ENCODE measurements around the gene SMG7.

The SMG7 gene

GRCh38 chr1:183578856-183579255 lies 106.6 kb downstream of the SMG7 start:
- no peaks in the 10 kb centered on the region for H3K9me3 ChIP-seq (ENCODE audit: low read length)
- no peaks in the 10 kb centered on the region for H4K20me1 ChIP-seq (ENCODE audit: insufficient read depth, low read length)
- H3F3A ChIP-seq (ENCODE audit: insufficient read depth, low read length): no peaks in the 10 kb centered on the region
- no peak overlapping the region for H3K9ac ChIP-seq (ENCODE audit: low read length)
- H3K4me3 ChIP-seq (ENCODE audit: low read depth, low read length, poor library complexity, severe bottlenecking): no peak overlapping the region
- H3K9me2 ChIP-seq (ENCODE audit: low read depth, low read length): no peaks in the 10 kb centered on the region
- H2AFZ ChIP-seq (ENCODE audit: low read length): no peak overlapping the region
- no peaks in the 10 kb centered on the region for H3K27me3 ChIP-seq (ENCODE audit: insufficient read depth, low read length)
- no peaks in the 10 kb centered on the region for H3K79me2 ChIP-seq (ENCODE audit: insufficient read depth, low read length)
- no peak overlapping the region for H3K4me2 ChIP-seq (ENCODE audit: low read length)
- no peaks in the 10 kb centered on the region for H3K4me1 ChIP-seq (ENCODE audit: insufficient read depth, low read length, severe bottlenecking)
- H3K27ac ChIP-seq (ENCODE audit: low read depth, low read length, poor library complexity, severe bottlenecking): no peak overlapping the region
- no peaks in the 10 kb centered on the region for H3K36me3 ChIP-seq (ENCODE audit: insufficient read depth, low read length)
- TF ChIP-seq EZH2 (IDR thresholded peaks at IDR 0.05; ENCODE audit: borderline replicate concordance, low read length) (no peak), CTCF (IDR thresholded peaks at IDR 0.05; ENCODE audit: low read length) (no peak)

- Histone ChIP-seq H3K27ac (ENCODE audit: low read depth, low read length, poor library complexity, severe bottlenecking) (no peak overlapping the region), H3K9ac (ENCODE audit: low read length) (no peak overlapping the region), H3K9me2 (ENCODE audit: low read depth, low read length) (no peaks in the 10 kb centered on the region), H4K20me1 (ENCODE audit: insufficient read depth, low read length) (no peaks in the 10 kb centered on the region), H3K9me3 (ENCODE audit: low read length) (no peaks in the 10 kb centered on the region), H2AFZ (ENCODE audit: low read length) (no peak overlapping the region), H3K27me3 (ENCODE audit: insufficient read depth, low read length) (no peaks in the 10 kb centered on the region), H3K36me3 (ENCODE audit: insufficient read depth, low read length) (no peaks in the 10 kb centered on the region), H3K79me2 (ENCODE audit: insufficient read depth, low read length) (no peaks in the 10 kb centered on the region), H3K4me1 (ENCODE audit: insufficient read depth, low read length, severe bottlenecking) (no peaks in the 10 kb centered on the region), H3F3A (ENCODE audit: insufficient read depth, low read length) (no peaks in the 10 kb centered on the region), H3K4me3 (ENCODE audit: low read depth, low read length, poor library complexity, severe bottlenecking) (no peak overlapping the region), H3K4me2 (ENCODE audit: low read length) (no peak overlapping the region)
- TF ChIP-seq EZH2 (IDR thresholded peaks at IDR 0.05; ENCODE audit: borderline replicate concordance, low read length) (no peak), CTCF (IDR thresholded peaks at IDR 0.05; ENCODE audit: low read length) (peak; percentile 25; the same call in 1 of the 2 replicates)
These were observed 108.0 kb downstream of the SMG7 start for GRCh38 chr1:183580281-183580682.

- Histone ChIP-seq H3K36me3 (ENCODE audit: insufficient read depth, low read length) (no peaks in the 10 kb centered on the region), H3K4me1 (ENCODE audit: insufficient read depth, low read length, severe bottlenecking) (no peaks in the 10 kb centered on the region), H3K9me2 (ENCODE audit: low read depth, low read length) (no peaks in the 10 kb centered on the region), H3K4me2 (ENCODE audit: low read length) (no peak overlapping the region), H3K27me3 (ENCODE audit: insufficient read depth, low read length) (no peaks in the 10 kb centered on the region), H2AFZ (ENCODE audit: low read length) (no peak overlapping the region), H3K4me3 (ENCODE audit: low read depth, low read length, poor library complexity, severe bottlenecking) (no peak overlapping the region), H3K79me2 (ENCODE audit: insufficient read depth, low read length) (no peaks in the 10 kb centered on the region), H3K27ac (ENCODE audit: low read depth, low read length, poor library complexity, severe bottlenecking) (no peak overlapping the region), H3F3A (ENCODE audit: insufficient read depth, low read length) (no peaks in the 10 kb centered on the region), H3K9ac (ENCODE audit: low read length) (no peak overlapping the region), H3K9me3 (ENCODE audit: low read length) (no peaks in the 10 kb centered on the region), H4K20me1 (ENCODE audit: insufficient read depth, low read length) (no peaks in the 10 kb centered on the region)
- TF ChIP-seq CTCF (IDR thresholded peaks at IDR 0.05; ENCODE audit: low read length): no peak
- TF ChIP-seq EZH2 (IDR thresholded peaks at IDR 0.05; ENCODE audit: borderline replicate concordance, low read length): no peak
These were observed 109.9 kb downstream of the SMG7 start for GRCh38 chr1:183582021-183582713.
